ENCODE data around the gene NPC2.
A peak's percentile ranks its signal among the peaks of the same experiment; 100 is the strongest.

Gene NPC2

DNA sequence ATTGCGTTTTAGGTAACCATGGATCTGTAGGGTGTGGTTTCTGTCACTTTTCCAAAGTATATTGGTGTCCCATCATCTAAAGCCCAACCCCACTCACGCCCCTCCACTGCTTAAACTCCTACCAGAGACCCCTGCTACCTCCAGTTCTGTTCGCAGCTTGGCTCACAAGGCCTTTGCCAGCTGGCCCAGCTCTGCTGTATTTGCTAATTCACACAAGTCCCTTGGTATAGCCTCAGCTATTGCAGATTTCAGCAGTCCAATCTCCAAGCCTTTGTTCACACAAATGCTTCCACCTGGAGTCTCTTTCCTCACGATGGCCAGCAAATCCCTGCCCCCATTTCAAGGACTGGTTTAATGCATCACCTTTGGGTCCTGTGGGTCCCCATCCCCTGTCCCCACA, 24.6 kb upstream of the NPC2 start:
- Mint-ChIP-seq H3K27ac (no peak overlapping the region), H3K4me3 (no peak overlapping the region), H3K4me1 (peaks cover 21% of the 10 kb centered on the region), H3K9me3 (no peaks in the 10 kb centered on the region), H3K27me3 (ENCODE audit: low read depth, poor library complexity) (peaks cover 17% of the 10 kb centered on the region), H3K36me3 (ENCODE audit: low read depth) (no peaks in the 10 kb centered on the region)
- DNase-seq: no peak
- TF ChIP-seq, protein P1, sequence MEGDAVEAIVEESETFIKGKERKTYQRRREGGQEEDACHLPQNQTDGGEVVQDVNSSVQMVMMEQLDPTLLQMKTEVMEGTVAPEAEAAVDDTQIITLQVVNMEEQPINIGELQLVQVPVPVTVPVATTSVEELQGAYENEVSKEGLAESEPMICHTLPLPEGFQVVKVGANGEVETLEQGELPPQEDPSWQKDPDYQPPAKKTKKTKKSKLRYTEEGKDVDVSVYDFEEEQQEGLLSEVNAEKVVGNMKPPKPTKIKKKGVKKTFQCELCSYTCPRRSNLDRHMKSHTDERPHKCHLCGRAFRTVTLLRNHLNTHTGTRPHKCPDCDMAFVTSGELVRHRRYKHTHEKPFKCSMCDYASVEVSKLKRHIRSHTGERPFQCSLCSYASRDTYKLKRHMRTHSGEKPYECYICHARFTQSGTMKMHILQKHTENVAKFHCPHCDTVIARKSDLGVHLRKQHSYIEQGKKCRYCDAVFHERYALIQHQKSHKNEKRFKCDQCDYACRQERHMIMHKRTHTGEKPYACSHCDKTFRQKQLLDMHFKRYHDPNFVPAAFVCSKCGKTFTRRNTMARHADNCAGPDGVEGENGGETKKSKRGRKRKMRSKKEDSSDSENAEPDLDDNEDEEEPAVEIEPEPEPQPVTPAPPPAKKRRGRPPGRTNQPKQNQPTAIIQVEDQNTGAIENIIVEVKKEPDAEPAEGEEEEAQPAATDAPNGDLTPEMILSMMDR (IDR thresholded peaks at IDR 0.05): no peak

DNA sequence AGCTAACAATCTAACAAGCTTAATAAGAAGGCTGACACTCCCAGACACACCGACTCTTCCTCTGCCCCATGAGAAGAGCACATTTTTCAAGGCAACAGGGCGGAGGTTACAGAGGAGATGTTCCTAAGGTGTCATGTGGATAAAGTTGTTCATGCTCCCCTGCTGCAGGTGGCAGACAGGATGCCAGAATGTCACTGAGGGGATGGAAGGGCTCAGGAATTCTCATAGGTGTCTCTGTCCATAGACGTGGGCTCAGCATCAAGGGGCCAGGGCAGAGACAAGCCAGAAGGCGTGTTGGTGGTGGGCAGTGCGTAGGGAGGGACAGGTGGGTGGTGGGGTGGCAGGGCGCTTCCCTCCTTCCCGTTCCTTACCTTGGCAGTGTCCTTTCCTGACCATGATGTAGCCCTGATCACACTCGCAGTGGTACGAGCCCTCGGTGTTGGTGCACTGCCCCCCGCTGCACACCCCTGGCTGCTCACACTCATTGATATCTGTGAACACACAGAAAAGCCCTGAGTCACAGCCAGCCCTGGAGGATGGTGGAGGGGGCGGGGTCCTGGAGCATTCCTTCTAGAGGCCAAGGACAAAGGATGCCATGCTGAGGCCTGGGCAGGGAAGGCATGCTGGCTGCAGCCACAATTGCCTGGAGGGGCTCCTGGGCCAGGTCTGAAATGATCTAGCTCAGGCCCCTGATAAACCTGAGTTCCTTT, 23.5 kb upstream of the NPC2 start:
- no peak overlapping the region for H3K4me3 Mint-ChIP-seq
- H3K27ac Mint-ChIP-seq: peak overlapping the region; percentile 32
- no peaks in the 10 kb centered on the region for H3K9me3 Mint-ChIP-seq
- peaks cover 19% of the 10 kb centered on the region for H3K27me3 Mint-ChIP-seq (ENCODE audit: low read depth, poor library complexity)
- DNase-seq: no peak
- no peaks in the 10 kb centered on the region for H3K36me3 Mint-ChIP-seq (ENCODE audit: low read depth)
- H3K4me1 Mint-ChIP-seq: peaks cover 21% of the 10 kb centered on the region
- TF ChIP-seq, protein P1 (IDR thresholded peaks at IDR 0.05): no peak

DNA sequence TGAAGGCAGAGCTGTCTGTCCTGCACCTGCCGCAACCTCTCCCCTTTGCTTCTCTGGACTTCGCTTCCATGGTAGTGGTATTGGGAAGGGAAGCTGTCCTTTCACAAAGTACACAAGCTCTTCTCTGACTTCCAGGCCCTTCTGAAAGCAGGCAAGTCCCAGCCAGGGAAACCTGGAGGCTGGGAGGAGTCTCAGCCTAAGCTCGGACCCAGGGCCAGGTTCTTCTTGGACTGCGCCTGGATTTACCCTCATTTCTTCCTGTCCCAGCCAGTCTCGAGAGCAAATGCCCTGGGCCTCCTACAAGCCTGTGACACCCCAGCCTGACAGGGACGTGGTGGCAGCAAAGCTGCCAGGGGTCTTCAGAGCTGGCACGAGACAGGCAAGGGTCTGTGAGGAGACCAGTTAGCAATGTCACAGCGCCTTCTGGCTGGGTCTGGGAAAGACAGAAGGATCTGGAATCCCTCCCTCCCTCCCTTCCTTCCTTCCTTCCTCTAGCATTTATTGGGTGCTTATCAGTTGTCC, 22.8 kb upstream of the NPC2 start:
- no peak for DNase-seq
- Mint-ChIP-seq H3K4me1 (peaks cover 24% of the 10 kb centered on the region), H3K9me3 (no peaks in the 10 kb centered on the region), H3K4me3 (no peak overlapping the region), H3K27ac (peak overlapping the region; percentile 45), H3K27me3 (ENCODE audit: low read depth, poor library complexity) (peaks cover 17% of the 10 kb centered on the region), H3K36me3 (ENCODE audit: low read depth) (no peaks in the 10 kb centered on the region)
- TF ChIP-seq, protein P1 (IDR thresholded peaks at IDR 0.05): no peak

DNA sequence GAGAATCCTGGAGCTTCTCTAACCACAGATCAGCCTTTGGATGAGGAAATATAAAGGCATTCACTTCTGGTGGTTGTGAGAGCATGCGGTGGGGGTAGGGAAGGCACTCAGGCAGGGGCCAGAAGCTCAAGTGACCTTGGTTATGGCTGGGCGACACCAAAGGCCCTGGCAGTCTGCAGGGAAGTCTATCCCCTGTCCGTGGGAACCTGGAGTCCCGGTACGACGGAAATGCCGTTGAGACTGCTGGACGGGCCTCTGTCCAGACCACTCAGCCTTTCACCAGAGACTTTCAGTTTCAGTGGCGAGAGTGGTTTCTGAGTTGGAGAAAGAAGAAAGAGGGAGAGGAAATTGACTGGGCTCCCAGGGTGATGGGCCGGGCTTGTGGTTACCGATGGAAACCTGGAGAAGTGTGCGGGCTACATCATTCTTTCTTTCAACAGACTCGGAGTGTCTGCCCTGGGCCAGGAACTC, 21.4 kb upstream of the NPC2 start:
- no peak for DNase-seq
- no peaks in the 10 kb centered on the region for H3K9me3 Mint-ChIP-seq
- peaks cover 30% of the 10 kb centered on the region for H3K4me1 Mint-ChIP-seq
- peaks cover 17% of the 10 kb centered on the region for H3K27me3 Mint-ChIP-seq (ENCODE audit: low read depth, poor library complexity)
- no peak overlapping the region for H3K4me3 Mint-ChIP-seq
- no peaks in the 10 kb centered on the region for H3K36me3 Mint-ChIP-seq (ENCODE audit: low read depth)
- no peak overlapping the region for H3K27ac Mint-ChIP-seq
- TF ChIP-seq, protein P1 (IDR thresholded peaks at IDR 0.05): no peak

DNA sequence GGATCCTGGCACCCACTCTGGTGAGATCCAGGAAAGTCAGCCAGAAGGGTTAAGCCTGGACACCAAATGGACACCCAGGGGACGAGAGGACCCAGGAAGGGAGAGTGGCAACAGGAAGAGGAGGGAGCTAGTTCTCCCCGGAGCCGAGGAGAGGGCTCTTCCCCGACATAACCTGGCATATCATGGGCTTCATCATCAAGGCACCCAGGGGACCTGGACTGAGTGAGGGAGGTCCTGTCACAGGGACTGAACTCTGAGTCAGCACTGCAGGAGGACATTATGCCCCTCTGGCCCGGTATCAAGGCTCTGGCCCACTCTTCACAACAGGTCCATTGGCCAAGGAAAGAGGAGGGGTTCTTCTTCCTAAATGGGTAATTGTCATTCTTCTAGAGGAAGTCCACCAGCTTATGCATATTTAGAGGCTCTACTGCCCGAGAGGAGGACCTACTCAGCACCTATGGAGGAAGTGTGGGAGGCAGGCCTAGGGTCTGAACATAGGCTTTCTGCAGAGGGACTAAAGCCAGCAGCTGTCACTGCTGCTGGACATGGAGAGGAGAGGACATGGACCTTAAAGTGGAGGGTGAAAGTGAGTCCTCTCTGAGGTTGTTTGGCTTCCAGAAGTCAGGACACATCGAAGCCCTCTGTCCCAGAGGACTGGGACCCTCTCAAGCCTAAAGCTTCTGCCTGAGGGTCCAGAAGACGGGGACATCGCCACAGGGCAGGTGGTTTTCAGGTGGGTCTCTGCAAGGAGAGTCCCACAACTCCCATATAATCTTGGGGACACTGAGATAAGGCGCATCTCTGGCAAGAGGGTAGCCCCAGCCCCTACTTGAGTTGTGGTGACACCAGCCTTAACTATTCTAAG, 19.1 kb upstream of the NPC2 start:
- Mint-ChIP-seq H3K36me3 (ENCODE audit: low read depth) (no peaks in the 10 kb centered on the region), H3K27ac (no peak overlapping the region), H3K27me3 (ENCODE audit: low read depth, poor library complexity) (peaks cover 16% of the 10 kb centered on the region), H3K4me1 (peaks cover 35% of the 10 kb centered on the region), H3K4me3 (no peak overlapping the region), H3K9me3 (no peaks in the 10 kb centered on the region)
- DNase-seq: no peak
- TF ChIP-seq, protein P1 (IDR thresholded peaks at IDR 0.05): no peak

Measured in nephron progenitor cell (in vitro differentiated cells).